HUES64 (cell line): ENCODE results near the gene STRA6.
A peak's percentile ranks its signal among the peaks of the same experiment; 100 is the strongest.

Source experiments
- H3K27ac ChIP-seq: 2 replicates; pipeline ENCODE4 v1.7.0; 2013; ENCODE audit warnings: low read depth, low read length, inconsistent platforms
- H3K27me3 ChIP-seq: 2 replicates; pipeline ENCODE4 v1.6.1; 2013; ENCODE audit warnings: mild to moderate bottlenecking, low read length; ENCODE audit not compliant: insufficient read depth
- H3K36me3 ChIP-seq: 2 replicates; pipeline ENCODE4 v1.6.1; 2013; ENCODE audit warnings: mild to moderate bottlenecking, low read length; ENCODE audit not compliant: insufficient read depth
- H3K4me1 ChIP-seq: 2 replicates; pipeline ENCODE4 v1.6.1; 2013; ENCODE audit warnings: mild to moderate bottlenecking, low read length, moderate library complexity; ENCODE audit not compliant: insufficient read depth
- H3K4me3 ChIP-seq: 2 replicates; pipeline ENCODE4 v1.5.1; 2013; ENCODE audit warnings: mild to moderate bottlenecking, low read length, moderate library complexity
- H3K9ac ChIP-seq: 2 replicates; pipeline ENCODE4 v1.6.1; 2013; ENCODE audit warnings: mild to moderate bottlenecking, low read depth, low read length
- H3K9me3 ChIP-seq: 2 replicates; pipeline ENCODE4 v1.6.1; 2013; ENCODE audit warnings: low read depth, low read length; ENCODE audit not compliant: insufficient read depth
- WGBS: fragments of 150-250, 120-280 bp; methylation state at CpG from one replicate; pipeline ENCODE4 v1.1.7; 2013; ENCODE audit warnings: missing lambda C conversion rate; 5-methylcytosine and 5-hydroxymethylcytosine counted together

Gene STRA6

DNA sequence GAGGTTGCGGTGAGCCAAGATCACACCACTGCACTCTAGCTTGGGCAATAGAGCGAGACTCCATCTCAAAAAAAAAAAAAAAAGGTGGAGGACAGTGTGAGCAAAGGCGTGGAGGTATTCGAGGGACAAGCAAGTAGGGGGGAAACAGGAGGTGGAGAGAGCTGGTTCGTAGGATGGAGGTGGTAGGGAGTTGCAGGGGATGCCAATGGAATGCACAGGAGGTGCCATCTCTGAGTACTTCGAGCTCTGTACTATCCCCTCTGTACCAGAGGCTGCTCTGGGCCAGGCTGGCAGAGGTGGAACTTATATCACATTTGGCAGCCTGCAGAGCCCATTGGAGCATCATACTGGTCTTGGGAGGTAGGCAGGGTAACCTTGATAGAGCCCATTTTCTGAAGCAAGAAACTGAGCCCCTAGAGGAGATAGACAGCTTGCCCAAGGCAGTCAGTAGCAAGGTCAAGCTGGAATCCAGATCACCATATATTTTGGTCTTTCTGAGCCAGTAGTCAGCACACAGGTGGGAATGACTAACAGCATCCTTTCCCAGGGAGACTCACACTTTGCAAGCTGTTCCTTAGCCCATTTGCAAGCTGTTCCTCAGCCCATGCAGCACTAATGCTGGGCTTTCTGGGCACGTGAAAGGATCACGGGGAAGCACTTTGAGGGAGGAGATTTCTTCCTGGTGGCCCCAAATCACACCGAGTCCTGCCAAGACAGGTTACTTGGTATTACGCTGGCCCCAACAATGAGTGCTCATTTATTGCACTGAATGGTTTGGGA lies 24.4 kb upstream of the STRA6 start:
- H3K27me3 ChIP-seq, result peaks cover 60% of the 10 kb centered on the region
- no peaks in the 10 kb centered on the region for H3K36me3 ChIP-seq
- no peak overlapping the region for H3K4me3 ChIP-seq
- no peak overlapping the region for H3K9ac ChIP-seq
- WGBS, result 86% methylated on average over 10 of the region's 10 CpGs
- peaks cover 45% of the 10 kb centered on the region for H3K4me1 ChIP-seq
- H3K9me3 ChIP-seq, result no peaks in the 10 kb centered on the region
- H3K27ac ChIP-seq, result no peak overlapping the region

DNA sequence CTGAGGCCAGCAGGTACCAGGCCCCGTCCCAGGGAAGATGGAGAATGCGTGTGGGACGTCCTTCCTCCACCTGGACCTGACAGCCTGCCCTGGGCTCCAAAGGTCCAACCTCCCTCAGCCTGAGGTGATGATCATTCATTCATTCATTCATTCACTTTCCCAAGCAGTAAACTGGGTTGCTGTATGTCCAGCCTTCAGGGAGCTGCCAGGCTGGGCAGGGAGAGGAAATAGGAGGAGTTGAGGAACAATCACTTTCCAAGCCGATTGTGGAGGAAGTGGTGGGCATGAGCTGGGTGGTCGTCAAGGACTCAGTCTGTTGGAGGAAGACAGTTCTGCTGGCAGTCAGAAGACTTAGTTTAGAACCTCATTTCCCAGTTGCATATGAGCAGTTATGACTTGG lies 23.3 kb upstream of the STRA6 start:
- no peak overlapping the region for H3K9ac ChIP-seq
- H3K27ac ChIP-seq, result no peak overlapping the region
- peaks cover 70% of the 10 kb centered on the region for H3K27me3 ChIP-seq
- H3K36me3 ChIP-seq, result no peaks in the 10 kb centered on the region
- WGBS, result 79% methylated on average over 5 of the region's 5 CpGs
- no peak overlapping the region for H3K4me3 ChIP-seq
- H3K4me1 ChIP-seq, result peaks cover 56% of the 10 kb centered on the region
- no peaks in the 10 kb centered on the region for H3K9me3 ChIP-seq

DNA sequence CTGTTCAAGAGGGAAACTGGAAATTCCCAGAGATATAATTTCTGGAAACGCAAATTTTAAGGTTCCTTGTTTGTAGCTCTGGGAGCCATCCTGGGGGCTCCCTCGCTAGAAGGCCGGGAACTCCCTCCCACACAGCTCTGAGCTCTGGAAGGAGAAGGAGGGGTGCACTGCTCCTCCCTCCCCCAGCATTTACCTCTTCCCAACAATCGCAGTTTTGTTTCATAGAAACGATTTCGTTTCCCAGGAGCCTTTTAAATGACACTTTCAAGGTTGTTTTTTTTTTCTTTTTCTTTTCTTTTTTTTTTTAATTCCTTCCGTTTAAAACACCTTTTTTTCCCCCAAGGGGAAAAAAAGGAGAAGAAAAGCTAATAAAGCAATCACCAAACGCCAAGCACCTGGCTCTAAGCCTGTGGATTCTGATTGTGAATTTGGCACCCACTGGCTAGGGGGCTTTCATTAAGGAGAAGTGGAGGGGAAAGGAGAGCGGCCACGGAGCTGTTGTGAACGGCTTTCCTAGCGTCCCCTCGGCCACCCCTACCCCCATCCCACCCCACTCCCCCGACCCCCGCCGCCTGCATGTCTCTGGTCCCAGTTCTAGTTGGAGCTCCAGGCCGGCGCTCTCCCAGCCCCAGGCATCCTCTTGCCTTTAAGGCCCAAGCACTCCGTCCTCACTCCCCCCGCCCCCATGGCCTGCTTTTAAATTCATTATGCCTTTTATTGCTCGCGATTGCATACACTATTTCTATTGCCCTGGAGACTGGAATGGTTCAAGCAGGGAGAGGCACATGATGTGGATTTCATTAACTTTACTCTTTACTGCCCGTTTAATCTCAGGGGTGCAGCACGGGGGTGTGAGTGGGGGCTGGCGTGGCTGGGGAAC lies 19.9 kb upstream of the STRA6 start:
- Histone ChIP-seq H3K4me1 (peaks cover 52% of the 10 kb centered on the region), H3K27ac (no peak overlapping the region; the same call in 1 of the 2 replicates), H3K4me3 (no peak overlapping the region), H3K9ac (no peak overlapping the region), H3K27me3 (peaks cover 87% of the 10 kb centered on the region), H3K36me3 (no peaks in the 10 kb centered on the region), H3K9me3 (no peaks in the 10 kb centered on the region)
- 20% methylated on average over 24 of the region's 25 CpGs for WGBS

DNA sequence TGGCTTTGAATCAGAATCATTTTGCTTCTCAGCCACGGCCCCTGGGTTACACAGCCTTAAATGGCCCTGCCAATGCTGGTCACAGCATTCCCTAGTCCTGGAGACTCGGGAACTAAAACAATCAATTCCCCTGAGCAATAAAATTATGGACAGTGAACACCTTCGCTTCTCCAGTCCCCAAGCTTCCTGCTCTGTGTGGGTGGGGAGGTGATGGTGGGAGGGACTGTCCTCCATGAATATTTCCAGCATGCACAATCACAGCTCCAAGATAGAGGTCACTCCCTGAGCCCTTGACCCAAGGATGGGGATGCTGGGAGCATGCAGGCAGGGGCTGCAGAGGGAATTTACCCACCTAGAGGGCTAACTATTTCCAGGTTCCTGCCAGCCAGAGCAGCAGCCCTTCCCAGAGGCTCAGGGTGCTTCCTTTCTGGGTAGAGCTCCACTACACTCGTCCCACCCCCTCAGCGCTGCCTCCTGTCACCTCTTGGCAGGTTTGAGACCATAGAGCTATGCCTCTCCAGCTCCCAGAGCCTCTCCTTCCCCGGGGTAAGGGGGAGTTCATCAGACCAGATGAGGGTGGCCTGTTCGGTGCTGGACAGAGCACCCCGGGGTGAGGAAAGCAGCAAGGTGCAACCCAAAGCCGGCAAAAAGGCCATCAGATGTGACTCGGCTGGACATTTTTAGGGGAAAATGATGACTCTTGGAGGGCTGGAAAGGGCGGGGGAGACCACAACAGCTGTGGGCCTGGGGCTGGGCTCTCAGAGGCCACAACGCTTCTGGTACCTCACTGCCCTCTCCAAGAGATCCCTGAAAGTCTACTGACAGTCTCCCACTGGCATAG lies 19.0 kb upstream of the STRA6 start:
- no peaks in the 10 kb centered on the region for H3K36me3 ChIP-seq
- H3K9me3 ChIP-seq, result no peaks in the 10 kb centered on the region
- peaks cover 49% of the 10 kb centered on the region for H3K4me1 ChIP-seq
- no peak overlapping the region for H3K4me3 ChIP-seq
- peaks cover 82% of the 10 kb centered on the region for H3K27me3 ChIP-seq
- no peak overlapping the region for H3K9ac ChIP-seq
- WGBS, result 43% methylated on average over 11 of the region's 12 CpGs
- H3K27ac ChIP-seq, result no peak overlapping the region

DNA sequence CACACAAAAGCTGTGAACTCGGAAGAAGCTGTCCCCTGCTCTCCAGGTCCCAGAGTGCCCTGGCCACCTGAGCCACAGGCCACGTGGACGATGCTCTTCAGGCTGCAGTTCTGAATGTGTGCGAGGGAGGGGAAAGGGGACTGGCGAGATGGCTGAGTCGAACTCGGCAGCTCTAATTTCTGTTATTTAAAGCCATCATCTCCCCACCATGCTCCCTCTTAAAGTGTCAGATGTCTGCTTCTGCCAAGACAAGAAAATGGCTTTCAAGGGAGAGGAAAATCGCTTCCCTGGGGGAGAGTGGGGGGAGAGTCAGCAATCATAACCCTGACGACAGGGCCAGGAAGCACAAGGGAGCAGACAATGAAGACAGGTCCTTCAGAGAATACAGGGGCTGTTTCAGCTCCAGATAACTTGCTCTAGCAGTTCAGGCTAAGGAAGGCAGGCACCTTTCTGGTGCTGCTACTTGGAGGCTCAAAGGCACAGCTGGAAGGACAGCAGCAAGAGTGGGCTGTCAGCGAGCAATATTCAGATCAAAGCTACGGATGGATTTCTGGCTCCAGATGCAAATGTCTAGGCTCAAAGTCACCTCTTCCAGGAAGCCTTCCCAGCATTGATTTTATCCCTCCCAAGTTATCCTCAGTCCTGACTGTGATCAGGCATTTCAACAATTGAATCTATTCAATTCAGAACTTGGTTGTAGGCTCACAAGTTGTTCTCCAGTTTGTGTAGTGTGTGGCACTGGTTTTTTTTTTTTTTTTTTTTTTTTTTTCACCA lies 18.1 kb upstream of the STRA6 start:
- 38% methylated on average over 11 of the region's 11 CpGs for WGBS
- Histone ChIP-seq H3K4me1 (peaks cover 55% of the 10 kb centered on the region), H3K9me3 (no peaks in the 10 kb centered on the region), H3K9ac (no peak overlapping the region), H3K36me3 (no peaks in the 10 kb centered on the region), H3K27me3 (peaks cover 81% of the 10 kb centered on the region), H3K27ac (no peak overlapping the region), H3K4me3 (no peak overlapping the region)

DNA sequence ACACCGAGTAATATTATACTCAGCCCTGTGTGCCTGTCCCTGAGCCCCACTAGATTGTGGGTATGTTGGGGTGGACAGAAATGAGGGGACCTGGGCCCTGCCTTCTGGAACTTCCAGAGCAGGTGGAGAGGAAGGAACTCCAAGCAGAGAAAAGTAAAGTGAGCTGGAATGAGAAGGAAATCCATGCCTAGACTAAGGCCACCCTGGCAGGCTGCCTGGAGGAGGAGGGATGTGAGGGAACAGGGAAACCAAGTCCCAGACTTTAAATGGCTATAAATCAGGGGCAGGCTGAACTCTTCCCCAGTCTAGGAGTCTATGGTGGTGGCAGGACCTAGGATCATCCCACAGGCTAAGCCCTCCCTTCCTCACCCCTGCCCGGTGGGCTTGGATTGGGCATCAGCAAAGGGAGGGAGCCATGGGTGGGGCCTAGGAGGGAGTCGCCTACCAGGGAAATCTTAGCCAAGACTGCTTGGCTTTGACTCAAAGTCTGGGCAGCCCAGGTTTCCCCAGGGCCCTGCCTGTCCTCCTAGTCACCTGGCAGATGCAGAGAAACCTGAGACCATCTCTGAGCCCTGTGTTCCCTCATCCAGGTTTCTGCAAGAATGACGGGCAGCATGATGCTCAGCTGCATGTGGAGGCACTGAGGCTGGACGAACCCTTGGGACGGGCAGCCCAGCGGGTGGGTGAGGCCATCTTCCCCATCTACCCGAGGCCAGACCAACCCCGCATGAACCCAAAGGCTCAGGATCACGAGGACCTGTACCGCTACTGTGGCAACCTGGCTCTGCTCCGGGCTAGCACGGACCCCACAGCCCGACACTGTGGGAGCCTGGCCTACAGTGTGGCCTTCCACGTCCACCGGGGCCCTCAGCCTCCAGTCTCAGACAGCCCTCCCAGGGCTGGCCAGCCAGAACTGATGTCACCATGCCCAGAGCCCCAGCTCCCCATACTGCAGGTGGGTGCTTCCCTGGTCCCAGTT lies 15.6 kb upstream of the STRA6 start:
- no peak overlapping the region for H3K4me3 ChIP-seq
- WGBS, result 94% methylated on average over 16 of the region's 16 CpGs
- no peak overlapping the region for H3K27ac ChIP-seq
- no peak overlapping the region for H3K9ac ChIP-seq
- peaks cover 60% of the 10 kb centered on the region for H3K4me1 ChIP-seq
- H3K36me3 ChIP-seq, result no peaks in the 10 kb centered on the region
- H3K27me3 ChIP-seq, result peaks cover 58% of the 10 kb centered on the region
- H3K9me3 ChIP-seq, result no peaks in the 10 kb centered on the region

DNA sequence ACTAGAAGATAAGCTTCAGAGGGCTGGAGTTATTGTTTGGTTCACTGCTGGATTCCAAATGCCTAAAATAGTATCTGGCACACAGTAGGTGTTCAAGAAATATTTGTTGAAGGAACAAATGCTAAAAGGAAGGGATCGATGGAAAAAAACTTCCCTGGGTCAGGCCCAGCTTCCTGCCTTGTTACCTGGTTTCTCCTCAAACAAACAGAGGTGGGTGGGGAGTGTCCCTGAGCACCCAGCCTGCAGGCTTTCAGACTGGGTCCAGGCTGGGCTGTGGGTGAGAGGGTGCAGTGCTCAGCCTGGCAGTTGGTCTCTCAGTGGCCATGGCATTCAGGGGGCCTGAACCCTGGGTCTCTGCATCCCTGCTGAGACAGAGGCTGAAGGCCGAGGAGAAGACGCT lies 14.4 kb upstream of the STRA6 start:
- H3K4me3 ChIP-seq, result no peak overlapping the region
- no peaks in the 10 kb centered on the region for H3K36me3 ChIP-seq
- 89% methylated on average over 3 of the region's 3 CpGs for WGBS
- H3K4me1 ChIP-seq, result peaks cover 60% of the 10 kb centered on the region
- H3K9me3 ChIP-seq, result no peaks in the 10 kb centered on the region
- H3K9ac ChIP-seq, result no peak overlapping the region
- H3K27ac ChIP-seq, result no peak overlapping the region
- H3K27me3 ChIP-seq, result peaks cover 46% of the 10 kb centered on the region

DNA sequence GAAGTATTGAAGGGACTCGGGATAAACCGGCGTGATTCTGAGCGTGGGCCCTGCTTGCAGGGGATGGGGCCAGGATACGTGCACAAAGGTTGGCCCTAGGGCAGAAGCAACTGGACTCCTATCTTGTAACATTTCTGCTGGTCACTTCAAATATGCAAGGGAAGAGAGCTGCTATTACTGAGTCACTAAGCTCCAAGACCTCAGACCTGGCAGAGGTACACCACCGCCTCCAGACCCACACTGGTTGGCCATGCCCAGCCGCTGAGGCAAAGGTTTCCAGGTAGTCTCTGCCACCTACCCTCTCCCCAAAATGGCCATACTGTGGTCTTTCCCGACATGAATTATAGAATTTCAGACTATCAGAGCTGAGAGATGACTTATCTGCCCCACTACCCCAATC lies 13.4 kb upstream of the STRA6 start:
- Histone ChIP-seq H3K4me3 (no peak overlapping the region), H3K4me1 (peaks cover 54% of the 10 kb centered on the region), H3K9ac (no peak overlapping the region), H3K27ac (no peak overlapping the region), H3K36me3 (no peaks in the 10 kb centered on the region), H3K9me3 (no peaks in the 10 kb centered on the region), H3K27me3 (peaks cover 36% of the 10 kb centered on the region)
- 72% methylated on average over 8 of the region's 8 CpGs for WGBS

DNA sequence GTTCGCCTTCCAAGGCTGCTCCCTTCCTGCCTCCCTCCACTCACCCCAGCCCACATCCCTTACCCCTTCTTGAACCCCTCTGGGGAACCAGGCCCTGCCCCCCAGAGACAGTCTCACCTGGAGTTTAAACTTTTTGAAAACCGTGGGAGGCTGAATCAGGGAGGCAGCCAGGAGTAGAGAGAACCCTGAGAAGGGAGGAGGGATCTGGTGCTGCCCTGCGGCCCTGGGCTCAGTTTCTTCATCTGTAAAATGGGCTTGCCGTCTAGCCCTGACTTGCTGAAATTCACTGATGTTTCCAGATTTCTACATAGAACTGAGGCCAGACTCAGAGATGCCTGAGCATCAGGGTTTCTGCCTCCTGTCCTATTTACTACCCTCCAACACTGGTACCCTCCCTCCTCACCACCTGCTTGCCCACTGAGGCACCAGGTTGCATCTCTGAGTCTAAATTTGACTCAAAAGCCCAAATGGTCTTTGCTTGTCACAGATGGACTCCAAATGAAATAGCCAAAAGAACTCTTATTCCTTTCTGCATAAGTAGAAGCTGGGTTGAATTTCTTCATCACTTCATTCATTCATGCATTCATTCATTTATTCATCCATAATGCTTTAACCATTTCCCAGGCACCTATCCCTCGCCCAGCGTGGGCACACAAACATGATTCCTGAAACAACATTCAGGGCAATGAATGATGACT lies 11.9 kb upstream of the STRA6 start:
- Histone ChIP-seq H3K9me3 (no peaks in the 10 kb centered on the region), H3K4me1 (peaks cover 54% of the 10 kb centered on the region), H3K27me3 (peaks cover 22% of the 10 kb centered on the region), H3K4me3 (no peak overlapping the region), H3K27ac (peak overlapping the region; percentile 81), H3K36me3 (no peaks in the 10 kb centered on the region), H3K9ac (no peak overlapping the region)
- 43% methylated on average over 6 of the region's 6 CpGs for WGBS
